A204.1 (cell line): Measurements from ENCODE around the gene NDUFB3.
"Not testable (repeated sequence)": the region's sequence is repeated elsewhere in the genome, so short reads cannot be mapped to it uniquely, and the experiment has no call there.

Experiments
- FAIRE-seq: peaks from 2 replicates; lab custom pipeline; 2012; peaks lifted over from hg19 to GRCh38; lab: Jason Lieb, UNC

NDUFB3 gene

GRCh38 chr2:201093573-201093972 is 21.8 kb downstream of the NDUFB3 start:
- FAIRE-seq: no peak

- FAIRE-seq: no peak
Measured at GRCh38 chr2:201100497-201100896, 28.7 kb downstream of the NDUFB3 start.

GRCh38 chr2:201105759-201106158 is 34.0 kb downstream of the NDUFB3 start:
- no peak for FAIRE-seq

GRCh38 chr2:201107624-201108023 is 35.8 kb downstream of the NDUFB3 start:
- no peak for FAIRE-seq

GRCh38 chr2:201108341-201108740 is 36.5 kb downstream of the NDUFB3 start:
- FAIRE-seq: no peak

GRCh38 chr2:201109186-201109585 is 37.4 kb downstream of the NDUFB3 start:
- FAIRE-seq: no peak

- FAIRE-seq: no peak
Measured at GRCh38 chr2:201110615-201111014, 38.8 kb downstream of the NDUFB3 start.

GRCh38 chr2:201111096-201111495 is 39.3 kb downstream of the NDUFB3 start:
- no peak for FAIRE-seq

- no peak for FAIRE-seq
Measured at GRCh38 chr2:201114350-201114749, 42.5 kb downstream of the NDUFB3 start.

GRCh38 chr2:201114846-201115245 is 43.0 kb downstream of the NDUFB3 start:
- no peak for FAIRE-seq

GRCh38 chr2:201116115-201116958 is 44.5 kb downstream of the NDUFB3 start, which contains the start of gene CFLAR:
TSS of gene CFLAR (plus strand) at chr2:201116164. CDS start at chr2:201129866, 13,702 bp downstream.
- no peak for FAIRE-seq

GRCh38 chr2:201116959-201117734 is 45.3 kb downstream of the NDUFB3 start:
- FAIRE-seq: peak; percentile 93

- FAIRE-seq: not testable (repeated sequence)
Measured at GRCh38 chr2:201117735-201118094, 45.9 kb downstream of the NDUFB3 start.

GRCh38 chr2:201118121-201118960 is 46.5 kb downstream of the NDUFB3 start:
- no peak for FAIRE-seq

- FAIRE-seq: no peak
Measured at GRCh38 chr2:201118961-201119854, 47.4 kb downstream of the NDUFB3 start.

GRCh38 chr2:201122276-201122675 is 50.5 kb downstream of the NDUFB3 start:
- no peak for FAIRE-seq

GRCh38 chr2:201126308-201127151 is 54.7 kb downstream of the NDUFB3 start:
- FAIRE-seq: no peak

- FAIRE-seq: no peak
Measured at GRCh38 chr2:201127152-201127511, 55.3 kb downstream of the NDUFB3 start.

GRCh38 chr2:201127570-201127969 is 55.8 kb downstream of the NDUFB3 start:
- no peak for FAIRE-seq

GRCh38 chr2:201128033-201128432 is 56.2 kb downstream of the NDUFB3 start:
- FAIRE-seq: no peak
